ENCODE measurements around the gene TNFSF13B. TPM values are rescaled to one million over a fixed set of nuclear protein-coding genes. Genes with fewer than 3 reads are reported as not detected.

Gene TNFSF13B
- polyA plus RNA-seq, 1 donor from 2014 or later = 0.50 TPM

- Histone ChIP-seq H3K9me3 (ENCODE audit: low read length) (no peaks in the 10 kb centered on the region), H3K27me3 (ENCODE audit: insufficient read depth, low read depth, low read length) (no peaks in the 10 kb centered on the region)
- no peak for TF ChIP-seq RAD21 (conservative IDR thresholded peaks at IDR 0.05)
- TF ChIP-seq EZH2 (IDR thresholded peaks at IDR 0.05; ENCODE audit: borderline replicate concordance, insufficient read depth, low read length, poor library complexity, severe bottlenecking) = no peak
- TF ChIP-seq, protein P1, sequence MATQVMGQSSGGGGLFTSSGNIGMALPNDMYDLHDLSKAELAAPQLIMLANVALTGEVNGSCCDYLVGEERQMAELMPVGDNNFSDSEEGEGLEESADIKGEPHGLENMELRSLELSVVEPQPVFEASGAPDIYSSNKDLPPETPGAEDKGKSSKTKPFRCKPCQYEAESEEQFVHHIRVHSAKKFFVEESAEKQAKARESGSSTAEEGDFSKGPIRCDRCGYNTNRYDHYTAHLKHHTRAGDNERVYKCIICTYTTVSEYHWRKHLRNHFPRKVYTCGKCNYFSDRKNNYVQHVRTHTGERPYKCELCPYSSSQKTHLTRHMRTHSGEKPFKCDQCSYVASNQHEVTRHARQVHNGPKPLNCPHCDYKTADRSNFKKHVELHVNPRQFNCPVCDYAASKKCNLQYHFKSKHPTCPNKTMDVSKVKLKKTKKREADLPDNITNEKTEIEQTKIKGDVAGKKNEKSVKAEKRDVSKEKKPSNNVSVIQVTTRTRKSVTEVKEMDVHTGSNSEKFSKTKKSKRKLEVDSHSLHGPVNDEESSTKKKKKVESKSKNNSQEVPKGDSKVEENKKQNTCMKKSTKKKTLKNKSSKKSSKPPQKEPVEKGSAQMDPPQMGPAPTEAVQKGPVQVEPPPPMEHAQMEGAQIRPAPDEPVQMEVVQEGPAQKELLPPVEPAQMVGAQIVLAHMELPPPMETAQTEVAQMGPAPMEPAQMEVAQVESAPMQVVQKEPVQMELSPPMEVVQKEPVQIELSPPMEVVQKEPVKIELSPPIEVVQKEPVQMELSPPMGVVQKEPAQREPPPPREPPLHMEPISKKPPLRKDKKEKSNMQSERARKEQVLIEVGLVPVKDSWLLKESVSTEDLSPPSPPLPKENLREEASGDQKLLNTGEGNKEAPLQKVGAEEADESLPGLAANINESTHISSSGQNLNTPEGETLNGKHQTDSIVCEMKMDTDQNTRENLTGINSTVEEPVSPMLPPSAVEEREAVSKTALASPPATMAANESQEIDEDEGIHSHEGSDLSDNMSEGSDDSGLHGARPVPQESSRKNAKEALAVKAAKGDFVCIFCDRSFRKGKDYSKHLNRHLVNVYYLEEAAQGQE (IDR thresholded peaks at IDR 0.05; ENCODE audit: borderline replicate concordance) = no peak
- no peak for TF ChIP-seq TAF1 (IDR thresholded peaks at IDR 0.05; ENCODE audit: low read depth)
- TF ChIP-seq EP300 (conservative IDR thresholded peaks at IDR 0.05; ENCODE audit: poor library complexity, severe bottlenecking) = no peak
- TF ChIP-seq MXI1 (conservative IDR thresholded peaks at IDR 0.05; ENCODE audit: poor library complexity, severe bottlenecking) = no peak
- TF ChIP-seq POLR2AphosphoS5 (IDR thresholded peaks at IDR 0.05) = no peak
- no peak for TF ChIP-seq SMC3 (conservative IDR thresholded peaks at IDR 0.05; ENCODE audit: poor library complexity)
- TF ChIP-seq, protein P2, sequence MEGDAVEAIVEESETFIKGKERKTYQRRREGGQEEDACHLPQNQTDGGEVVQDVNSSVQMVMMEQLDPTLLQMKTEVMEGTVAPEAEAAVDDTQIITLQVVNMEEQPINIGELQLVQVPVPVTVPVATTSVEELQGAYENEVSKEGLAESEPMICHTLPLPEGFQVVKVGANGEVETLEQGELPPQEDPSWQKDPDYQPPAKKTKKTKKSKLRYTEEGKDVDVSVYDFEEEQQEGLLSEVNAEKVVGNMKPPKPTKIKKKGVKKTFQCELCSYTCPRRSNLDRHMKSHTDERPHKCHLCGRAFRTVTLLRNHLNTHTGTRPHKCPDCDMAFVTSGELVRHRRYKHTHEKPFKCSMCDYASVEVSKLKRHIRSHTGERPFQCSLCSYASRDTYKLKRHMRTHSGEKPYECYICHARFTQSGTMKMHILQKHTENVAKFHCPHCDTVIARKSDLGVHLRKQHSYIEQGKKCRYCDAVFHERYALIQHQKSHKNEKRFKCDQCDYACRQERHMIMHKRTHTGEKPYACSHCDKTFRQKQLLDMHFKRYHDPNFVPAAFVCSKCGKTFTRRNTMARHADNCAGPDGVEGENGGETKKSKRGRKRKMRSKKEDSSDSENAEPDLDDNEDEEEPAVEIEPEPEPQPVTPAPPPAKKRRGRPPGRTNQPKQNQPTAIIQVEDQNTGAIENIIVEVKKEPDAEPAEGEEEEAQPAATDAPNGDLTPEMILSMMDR (IDR thresholded peaks at IDR 0.05; ENCODE audit: poor library complexity, severe bottlenecking) = no peak
Measured at GRCh38 chr13:108278466-108278865, 8.9 kb downstream of the TNFSF13B start.

DNA sequence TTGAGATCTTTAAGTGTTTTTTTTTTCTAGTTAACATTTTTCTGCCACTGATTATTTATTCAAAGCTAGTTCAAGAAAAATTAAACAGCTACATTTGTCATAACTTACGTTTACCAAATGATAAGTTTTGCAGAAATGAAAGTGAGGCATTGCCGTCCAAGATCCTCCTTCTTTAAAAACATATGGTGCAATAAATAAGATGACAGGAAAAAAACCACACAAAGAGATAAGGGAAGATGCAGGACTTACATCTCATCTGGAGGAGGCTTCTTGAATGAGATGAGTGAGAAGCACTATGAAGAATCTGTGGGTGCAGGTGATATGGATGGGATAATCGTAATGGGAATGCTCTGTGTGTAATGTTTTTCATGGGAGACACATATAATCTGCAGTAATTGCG is 12.4 kb downstream of the TNFSF13B start:
- Histone ChIP-seq H3K9me3 (ENCODE audit: low read length) (no peaks in the 10 kb centered on the region), H3K9ac (ENCODE audit: low read length) (no peak overlapping the region), H3K9me2 (ENCODE audit: insufficient read depth, low read length) (no peaks in the 10 kb centered on the region), H4K20me1 (ENCODE audit: insufficient read depth) (no peaks in the 10 kb centered on the region), H3K27me3 (ENCODE audit: insufficient read depth, low read depth, low read length) (no peaks in the 10 kb centered on the region), H3K4me3 (ENCODE audit: low read length) (no peak overlapping the region), H3K27ac (ENCODE audit: low read length) (no peak overlapping the region), H2AFZ (ENCODE audit: low read depth, low read length) (no peak overlapping the region), H3K79me2 (replicated peaks; ENCODE audit: insufficient read depth, low read length) (no peaks in the 10 kb centered on the region), H3K4me2 (ENCODE audit: low read length) (no peak overlapping the region), H3F3A (ENCODE audit: insufficient read depth, low read length, poor library complexity, severe bottlenecking) (no peaks in the 10 kb centered on the region), H3K36me3 (ENCODE audit: insufficient read depth, low read length) (no peaks in the 10 kb centered on the region)
- TF ChIP-seq EP300 (conservative IDR thresholded peaks at IDR 0.05; ENCODE audit: poor library complexity, severe bottlenecking) (no peak), SMC3 (conservative IDR thresholded peaks at IDR 0.05; ENCODE audit: poor library complexity) (no peak), EZH2 (IDR thresholded peaks at IDR 0.05; ENCODE audit: borderline replicate concordance, insufficient read depth, low read length, poor library complexity, severe bottlenecking) (no peak), MXI1 (conservative IDR thresholded peaks at IDR 0.05; ENCODE audit: poor library complexity, severe bottlenecking) (no peak), RAD21 (conservative IDR thresholded peaks at IDR 0.05) (no peak), POLR2AphosphoS5 (IDR thresholded peaks at IDR 0.05) (no peak), TAF1 (IDR thresholded peaks at IDR 0.05; ENCODE audit: low read depth) (no peak)
- TF ChIP-seq, protein P1 (IDR thresholded peaks at IDR 0.05; ENCODE audit: borderline replicate concordance) = no peak
- TF ChIP-seq, protein P2 (IDR thresholded peaks at IDR 0.05; ENCODE audit: poor library complexity, severe bottlenecking) = no peak

More at GRCh38 chr13:108278466-108278865, 8.9 kb downstream of the TNFSF13B start:
- Histone ChIP-seq H3K9me2 (ENCODE audit: insufficient read depth, low read length) (no peaks in the 10 kb centered on the region), H3K9ac (ENCODE audit: low read length) (no peak overlapping the region), H2AFZ (ENCODE audit: low read depth, low read length) (no peak overlapping the region), H3K27ac (ENCODE audit: low read length) (no peak overlapping the region), H3K4me2 (ENCODE audit: low read length) (no peak overlapping the region), H3K79me2 (replicated peaks; ENCODE audit: insufficient read depth, low read length) (no peaks in the 10 kb centered on the region), H3K36me3 (ENCODE audit: insufficient read depth, low read length) (no peaks in the 10 kb centered on the region), H3F3A (ENCODE audit: insufficient read depth, low read length, poor library complexity, severe bottlenecking) (no peaks in the 10 kb centered on the region), H3K4me3 (ENCODE audit: low read length) (no peak overlapping the region), H4K20me1 (ENCODE audit: insufficient read depth) (no peaks in the 10 kb centered on the region)
